Measurements from ENCODE around the gene ALDH1B1. TPM values are rescaled to one million over a fixed set of nuclear protein-coding genes. Genes with fewer than 3 reads are reported as not detected.
"Not testable (repeated sequence)": the region's sequence is repeated elsewhere in the genome, so short reads cannot be mapped to it uniquely, and the experiment has no call there.

ALDH1B1 gene
- total RNA-seq, 2 experiments from 2014 or later: 8.9 to 10.1 TPM

DNA sequence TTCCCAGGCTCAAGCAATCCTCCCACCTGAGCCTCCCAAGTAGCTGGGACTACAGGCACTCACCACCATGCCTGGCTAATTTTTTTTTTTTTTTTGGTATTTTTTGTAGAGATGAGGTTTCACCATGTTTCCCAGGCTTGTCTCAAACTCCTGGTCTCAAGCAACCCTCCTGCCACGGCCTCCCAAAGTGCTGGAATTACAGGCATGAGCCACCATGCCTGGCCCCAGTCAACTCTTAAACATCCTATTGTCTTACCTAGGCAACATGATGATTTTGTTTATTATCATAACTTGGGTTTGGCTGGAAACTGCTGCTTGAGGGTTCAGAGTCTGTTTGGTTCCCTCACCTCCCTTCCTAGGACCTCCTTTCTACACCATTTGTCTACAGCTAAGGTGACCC, 6.7 kb downstream of the ALDH1B1 start:
- H3K9me3 Mint-ChIP-seq; ATAC-seq (ENCODE audit: low read depth); H3K4me1 Mint-ChIP-seq; H3K27me3 Mint-ChIP-seq; H3K27ac Mint-ChIP-seq; POLR2A ChIA-PET; DNase-seq; H3K4me3 Mint-ChIP-seq: not testable (repeated sequence)
- peaks cover 23% of the 10 kb centered on the region for H3K36me3 Mint-ChIP-seq

- H3K36me3 Mint-ChIP-seq: peaks cover 10% of the 10 kb centered on the region
- POLR2A ChIA-PET: no interaction called here
- no peak overlapping the region for H3K27ac Mint-ChIP-seq
Observed at GRCh38 chr9:38401994-38402393, 9.5 kb downstream of the ALDH1B1 start.

DNA sequence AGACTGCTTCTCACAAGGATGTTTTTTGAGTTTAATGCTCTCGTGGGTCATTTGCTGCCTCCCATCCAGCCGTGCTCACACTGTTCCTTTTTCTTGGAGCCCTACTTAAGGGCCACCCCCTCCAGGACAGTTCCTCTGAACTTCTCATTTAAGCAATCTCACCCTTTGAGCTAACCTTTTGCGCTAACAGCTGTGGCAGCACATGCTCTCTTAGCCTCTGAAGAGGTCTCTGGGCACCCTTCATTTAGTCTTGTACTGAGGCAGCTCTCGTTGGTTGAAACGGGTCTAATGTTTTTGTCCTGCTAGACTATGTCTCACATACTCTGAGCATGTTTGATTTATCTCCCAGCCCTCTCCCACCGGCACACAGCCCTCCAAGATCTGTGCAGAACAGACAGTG, 11.8 kb downstream of the ALDH1B1 start:
- Mint-ChIP-seq H3K4me1 (no peaks in the 10 kb centered on the region), H3K36me3 (no peaks in the 10 kb centered on the region), H3K27me3 (peaks cover 3% of the 10 kb centered on the region), H3K4me3 (no peak overlapping the region), H3K27ac (no peak overlapping the region), H3K9me3 (no peaks in the 10 kb centered on the region)
- POLR2A ChIA-PET: no interaction called here
- no peak for DNase-seq
- no peak for ATAC-seq (ENCODE audit: low read depth)

More at GRCh38 chr9:38401994-38402393, 9.5 kb downstream of the ALDH1B1 start:
- no peak for ATAC-seq (ENCODE audit: low read depth)
- no peaks in the 10 kb centered on the region for H3K4me1 Mint-ChIP-seq
- no peak overlapping the region for H3K4me3 Mint-ChIP-seq
- no peaks in the 10 kb centered on the region for H3K27me3 Mint-ChIP-seq
- DNase-seq: no peak
- no peaks in the 10 kb centered on the region for H3K9me3 Mint-ChIP-seq

DNA sequence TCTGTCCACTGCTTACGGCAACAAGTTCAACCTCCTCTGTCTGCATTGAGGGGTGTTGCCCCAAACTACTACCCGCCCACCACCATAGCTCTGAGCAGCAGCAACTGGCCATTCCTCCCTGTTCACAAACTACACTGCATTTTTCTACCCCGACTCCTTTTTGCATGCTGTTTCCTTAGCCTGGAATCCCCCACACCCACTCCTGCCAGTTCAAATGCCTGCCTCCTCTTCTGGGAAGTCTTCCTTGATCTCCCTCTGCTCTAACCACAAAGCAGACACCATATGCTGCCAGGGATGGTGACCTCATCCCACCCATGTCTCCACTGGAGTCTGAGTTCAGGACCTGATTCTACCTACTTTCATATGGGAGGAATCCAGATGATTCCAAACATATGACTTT, 13.3 kb downstream of the ALDH1B1 start:
- POLR2A ChIA-PET: no interaction called here
- Mint-ChIP-seq H3K36me3 (no peaks in the 10 kb centered on the region), H3K27ac (no peak overlapping the region), H3K27me3 (peaks cover 3% of the 10 kb centered on the region), H3K4me1 (no peaks in the 10 kb centered on the region), H3K4me3 (no peak overlapping the region), H3K9me3 (no peaks in the 10 kb centered on the region)
- DNase-seq (no peak), ATAC-seq (ENCODE audit: low read depth) (no peak)

DNA sequence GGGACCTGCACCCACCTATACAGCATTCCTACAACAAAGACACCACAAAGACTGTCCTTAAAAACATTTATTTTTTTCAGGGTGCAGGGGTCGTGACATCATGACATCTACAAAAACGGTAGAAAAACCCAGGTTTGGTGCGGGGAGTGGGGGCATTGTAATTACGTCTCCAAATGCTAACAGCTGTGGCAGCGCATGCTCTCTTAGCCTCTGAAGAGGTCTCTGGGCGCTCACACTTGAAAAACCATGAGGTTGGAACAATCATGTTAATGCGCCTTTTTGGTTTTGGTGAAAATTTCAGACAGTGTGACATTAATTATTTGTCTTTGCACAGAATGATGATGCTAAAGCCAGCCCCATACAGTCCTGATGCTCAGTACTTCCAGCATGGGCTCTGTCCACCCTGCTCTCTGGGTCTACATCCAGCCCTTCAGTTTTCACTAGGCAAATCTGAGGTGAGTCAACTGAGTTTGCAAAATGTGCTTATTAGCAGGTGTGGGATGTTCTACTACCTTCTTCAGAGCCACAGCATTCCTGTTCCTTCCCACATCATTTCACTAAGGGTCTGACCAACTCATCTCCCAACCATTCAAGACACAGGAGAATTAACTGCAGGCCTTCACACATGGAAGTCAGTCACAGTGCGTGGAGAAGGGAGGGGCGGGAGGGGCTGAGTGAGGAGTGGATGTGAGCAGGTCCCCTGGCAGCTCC, 14.1 kb downstream of the ALDH1B1 start:
- peaks cover 7% of the 10 kb centered on the region for H3K27me3 Mint-ChIP-seq
- DNase-seq (no peak), ATAC-seq (ENCODE audit: low read depth) (no peak)
- H3K27ac Mint-ChIP-seq: no peak overlapping the region
- no peak overlapping the region for H3K4me3 Mint-ChIP-seq
- no peaks in the 10 kb centered on the region for H3K9me3 Mint-ChIP-seq
- POLR2A ChIA-PET: no interaction called here
- H3K36me3 Mint-ChIP-seq: no peaks in the 10 kb centered on the region
- no peaks in the 10 kb centered on the region for H3K4me1 Mint-ChIP-seq

DNA sequence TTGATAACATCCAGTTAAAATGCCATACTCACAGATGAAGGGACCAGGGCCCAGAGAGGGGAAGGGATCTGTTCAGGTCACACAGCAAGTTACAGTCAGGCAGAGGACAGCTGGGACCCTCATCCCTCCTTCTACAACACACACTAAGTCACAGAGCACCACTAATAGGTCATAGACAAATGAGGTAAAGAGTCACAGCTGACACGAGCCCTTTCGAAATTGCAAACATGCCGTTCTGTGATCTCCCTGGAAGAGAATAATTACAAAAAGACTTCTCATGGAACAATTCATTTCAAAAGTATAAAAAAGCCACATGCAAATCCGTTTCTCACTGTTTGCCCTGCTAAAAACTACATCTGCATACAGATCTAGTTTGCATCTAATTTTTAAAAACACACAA, 16.2 kb downstream of the ALDH1B1 start:
- H3K27ac Mint-ChIP-seq: no peak overlapping the region
- H3K27me3 Mint-ChIP-seq: peaks cover 10% of the 10 kb centered on the region
- H3K4me1 Mint-ChIP-seq: no peaks in the 10 kb centered on the region
- no peaks in the 10 kb centered on the region for H3K36me3 Mint-ChIP-seq
- no peaks in the 10 kb centered on the region for H3K9me3 Mint-ChIP-seq
- ATAC-seq (ENCODE audit: low read depth) (no peak), DNase-seq (no peak)
- POLR2A ChIA-PET: no interaction called here
- H3K4me3 Mint-ChIP-seq: no peak overlapping the region

DNA sequence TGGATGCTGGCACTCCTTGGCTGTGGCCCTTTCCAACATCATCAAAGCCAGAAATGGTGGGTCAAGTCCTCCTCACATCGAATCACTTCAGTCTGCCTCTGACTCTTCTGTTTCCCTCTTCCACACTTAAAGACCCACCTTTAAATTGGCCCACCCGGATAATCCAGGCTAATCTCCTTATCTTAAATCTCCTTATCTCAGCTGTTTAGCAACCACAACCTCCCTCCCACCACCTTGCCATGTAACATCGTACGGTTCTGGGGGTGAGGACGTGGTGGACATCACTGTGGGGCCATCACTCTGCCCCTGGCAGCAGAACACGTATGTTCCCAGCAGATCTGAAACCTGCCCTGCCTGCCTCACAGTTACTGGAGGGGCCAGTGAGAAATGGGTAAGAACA, 20.2 kb downstream of the ALDH1B1 start:
- POLR2A ChIA-PET: no interaction called here
- H3K9me3 Mint-ChIP-seq: no peaks in the 10 kb centered on the region
- H3K4me3 Mint-ChIP-seq: no peak overlapping the region
- ATAC-seq (ENCODE audit: low read depth): no peak
- DNase-seq: no peak
- H3K36me3 Mint-ChIP-seq: no peaks in the 10 kb centered on the region
- H3K4me1 Mint-ChIP-seq: no peaks in the 10 kb centered on the region
- H3K27me3 Mint-ChIP-seq: peaks cover 12% of the 10 kb centered on the region
- H3K27ac Mint-ChIP-seq: no peak overlapping the region

DNA sequence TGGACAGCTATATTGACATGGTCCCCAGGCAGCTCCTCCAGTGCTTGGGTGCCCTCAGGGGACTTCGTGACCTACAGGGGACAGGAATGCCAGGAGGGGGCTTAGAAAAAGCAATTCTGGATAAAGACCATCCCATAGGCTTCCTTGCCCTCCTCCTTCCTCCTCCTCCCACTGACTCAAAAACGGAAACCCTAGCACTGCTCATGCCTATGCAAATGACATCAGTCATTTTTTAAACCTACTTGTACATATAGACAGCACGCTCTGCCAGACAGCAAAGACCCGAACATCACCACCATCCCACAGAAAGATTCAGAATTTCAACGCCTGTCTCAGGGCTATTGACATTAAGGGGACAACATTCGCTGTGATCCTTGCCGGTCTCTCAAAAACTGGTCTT, 20.8 kb downstream of the ALDH1B1 start:
- no peak overlapping the region for H3K4me3 Mint-ChIP-seq
- H3K27me3 Mint-ChIP-seq: peaks cover 12% of the 10 kb centered on the region
- no peaks in the 10 kb centered on the region for H3K9me3 Mint-ChIP-seq
- H3K27ac Mint-ChIP-seq: no peak overlapping the region
- no peaks in the 10 kb centered on the region for H3K4me1 Mint-ChIP-seq
- H3K36me3 Mint-ChIP-seq: no peaks in the 10 kb centered on the region
- ATAC-seq (ENCODE audit: low read depth): no peak
- POLR2A ChIA-PET: no interaction called here
- DNase-seq: no peak

- H3K9me3 Mint-ChIP-seq: no peaks in the 10 kb centered on the region
- ATAC-seq (ENCODE audit: low read depth): no peak
- no peaks in the 10 kb centered on the region for H3K36me3 Mint-ChIP-seq
- H3K27ac Mint-ChIP-seq: no peak overlapping the region
- POLR2A ChIA-PET: no interaction called here
- H3K4me1 Mint-ChIP-seq: no peaks in the 10 kb centered on the region
- H3K4me3 Mint-ChIP-seq: no peak overlapping the region
- H3K27me3 Mint-ChIP-seq: peaks cover 9% of the 10 kb centered on the region
- no peak for DNase-seq
Observed at GRCh38 chr9:38414040-38414723, 21.7 kb downstream of the ALDH1B1 start.

DNA sequence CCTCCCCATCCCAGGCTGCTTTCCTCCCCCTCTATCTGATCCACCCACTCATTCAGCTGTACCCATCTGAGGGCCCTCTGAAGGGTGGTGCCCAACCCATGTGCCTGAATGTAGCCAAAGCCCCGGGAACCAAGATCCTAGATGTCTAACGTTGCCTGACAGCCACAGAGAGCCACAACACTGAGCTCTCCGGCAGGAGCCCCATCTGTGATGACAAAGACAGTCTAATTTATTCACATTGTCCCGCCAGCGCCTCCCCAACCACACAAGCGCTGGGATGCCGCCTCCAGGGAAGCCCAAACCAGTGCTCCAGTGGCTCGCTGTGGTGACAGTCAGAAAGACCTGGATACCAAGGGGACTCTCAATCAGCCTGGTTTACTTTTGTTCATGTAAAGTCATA, 23.4 kb downstream of the ALDH1B1 start:
- DNase-seq: no peak
- no peak for ATAC-seq (ENCODE audit: low read depth)
- Mint-ChIP-seq H3K27ac (no peak overlapping the region), H3K4me3 (no peak overlapping the region), H3K4me1 (no peaks in the 10 kb centered on the region), H3K27me3 (peaks cover 19% of the 10 kb centered on the region), H3K36me3 (no peaks in the 10 kb centered on the region), H3K9me3 (no peaks in the 10 kb centered on the region)
- POLR2A ChIA-PET: no interaction called here

GRCh38 chr9:38416461-38416860, 24.0 kb downstream of the ALDH1B1 start:
- POLR2A ChIA-PET: no interaction called here

DNA sequence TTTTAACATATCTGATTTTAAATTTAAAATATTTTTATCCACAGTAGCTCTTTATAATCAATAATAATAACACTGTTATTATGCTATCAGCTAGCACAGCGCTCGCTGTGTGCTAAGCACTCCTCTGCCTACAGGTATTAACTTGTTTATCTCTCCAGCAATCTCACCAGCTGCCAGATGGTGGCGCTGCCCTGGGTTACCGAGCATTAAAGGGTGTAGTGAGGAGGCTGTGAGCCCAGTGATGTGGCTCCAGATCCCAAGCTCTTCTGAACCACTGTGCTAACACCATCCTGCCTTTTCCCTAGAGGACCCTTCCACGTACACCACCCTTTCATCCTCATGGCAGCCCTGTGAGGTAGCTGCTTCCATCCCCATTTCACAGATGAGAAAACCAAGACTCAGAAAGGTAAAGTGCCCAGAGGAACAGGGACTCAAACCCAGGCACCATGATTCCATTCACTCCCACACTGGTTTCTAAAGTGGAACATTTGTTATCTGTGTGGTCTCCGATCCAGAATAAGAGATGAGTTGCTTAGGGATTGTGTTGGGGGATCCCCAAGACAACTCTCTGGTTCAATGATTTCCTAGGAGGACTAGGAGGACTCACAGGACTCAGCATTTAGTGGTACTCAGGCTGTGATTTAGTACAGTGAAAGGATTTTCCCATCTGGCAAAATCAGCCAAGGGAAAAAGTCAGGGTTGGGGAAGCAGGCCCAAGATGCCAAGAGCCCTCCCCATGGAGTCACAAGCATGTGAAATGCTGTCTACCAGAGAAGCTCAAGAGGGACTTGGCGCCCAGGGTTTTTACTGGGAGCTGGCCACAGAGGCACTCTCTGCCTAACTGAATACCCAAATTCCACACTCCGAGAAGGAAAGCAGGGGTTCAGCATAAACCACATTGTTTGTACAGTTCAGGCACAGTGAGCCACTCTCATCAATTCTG, 24.8 kb downstream of the ALDH1B1 start:
- POLR2A ChIA-PET: no interaction called here
- ATAC-seq (ENCODE audit: low read depth) (no peak), DNase-seq (peak; percentile 61)

More at GRCh38 chr9:38416461-38416860, 24.0 kb downstream of the ALDH1B1 start:
- Mint-ChIP-seq H3K4me1 (no peaks in the 10 kb centered on the region), H3K27ac (no peak overlapping the region), H3K9me3 (no peaks in the 10 kb centered on the region), H3K4me3 (no peak overlapping the region), H3K36me3 (no peaks in the 10 kb centered on the region), H3K27me3 (peaks cover 19% of the 10 kb centered on the region)
- no peak for ATAC-seq (ENCODE audit: low read depth)
- no peak for DNase-seq

DNA sequence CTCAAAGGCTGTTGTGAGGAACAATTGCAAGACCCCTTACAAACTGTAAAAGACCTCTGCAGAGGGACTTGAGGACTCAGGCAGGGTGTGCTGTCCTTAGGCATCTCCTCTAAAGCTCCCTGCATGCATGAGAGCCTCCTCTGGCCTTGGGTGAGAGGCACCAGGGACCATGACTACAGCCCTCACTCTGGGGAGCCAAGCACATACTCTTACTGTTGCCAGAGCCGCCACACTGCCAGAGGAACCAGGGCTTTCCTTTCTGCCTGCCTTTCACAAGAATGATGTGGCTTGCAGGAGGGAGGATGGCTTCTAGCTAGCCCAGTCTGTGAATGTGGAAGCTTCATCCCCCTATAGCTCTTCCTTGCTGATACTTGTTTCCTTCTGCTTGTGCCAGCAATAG, 25.9 kb downstream of the ALDH1B1 start:
- H3K4me1 Mint-ChIP-seq: no peaks in the 10 kb centered on the region
- DNase-seq (no peak), ATAC-seq (ENCODE audit: low read depth) (no peak)
- no peaks in the 10 kb centered on the region for H3K36me3 Mint-ChIP-seq
- H3K9me3 Mint-ChIP-seq: no peaks in the 10 kb centered on the region
- no peak overlapping the region for H3K27ac Mint-ChIP-seq
- H3K4me3 Mint-ChIP-seq: no peak overlapping the region
- POLR2A ChIA-PET: no interaction called here
- H3K27me3 Mint-ChIP-seq: peaks cover 31% of the 10 kb centered on the region

More for the DNA sequence above, 24.8 kb downstream of the ALDH1B1 start:
- Mint-ChIP-seq H3K9me3 (no peaks in the 10 kb centered on the region), H3K27ac (no peak overlapping the region), H3K4me1 (no peaks in the 10 kb centered on the region), H3K4me3 (no peak overlapping the region), H3K27me3 (peaks cover 23% of the 10 kb centered on the region), H3K36me3 (no peaks in the 10 kb centered on the region)

Measured in activated naive CD8-positive, alpha-beta T cell treated with anti-CD3 and anti-CD28 coated beads, Interleukin-2, amount 10 ng/mL, durations not matched to agents 7 days and 5 days (primary cell).